NOMO-1 treated with dmso at 0.1 percent for 144 hours (cell line): ENCODE data around the gene IL1RN.
A peak's percentile ranks its signal among the peaks of the same experiment; 100 is the strongest.

ENCODE experiments used
- DNase-seq: peaks from one replicate; lab custom pipeline; 2025; ENCODE audit not compliant: unreplicated experiment; lab: John Stamatoyannopoulos, UW

Gene IL1RN

GRCh38 chr2:113156278-113157117 is 29.1 kb downstream of the IL1RN start:
- no peak for DNase-seq

DNA sequence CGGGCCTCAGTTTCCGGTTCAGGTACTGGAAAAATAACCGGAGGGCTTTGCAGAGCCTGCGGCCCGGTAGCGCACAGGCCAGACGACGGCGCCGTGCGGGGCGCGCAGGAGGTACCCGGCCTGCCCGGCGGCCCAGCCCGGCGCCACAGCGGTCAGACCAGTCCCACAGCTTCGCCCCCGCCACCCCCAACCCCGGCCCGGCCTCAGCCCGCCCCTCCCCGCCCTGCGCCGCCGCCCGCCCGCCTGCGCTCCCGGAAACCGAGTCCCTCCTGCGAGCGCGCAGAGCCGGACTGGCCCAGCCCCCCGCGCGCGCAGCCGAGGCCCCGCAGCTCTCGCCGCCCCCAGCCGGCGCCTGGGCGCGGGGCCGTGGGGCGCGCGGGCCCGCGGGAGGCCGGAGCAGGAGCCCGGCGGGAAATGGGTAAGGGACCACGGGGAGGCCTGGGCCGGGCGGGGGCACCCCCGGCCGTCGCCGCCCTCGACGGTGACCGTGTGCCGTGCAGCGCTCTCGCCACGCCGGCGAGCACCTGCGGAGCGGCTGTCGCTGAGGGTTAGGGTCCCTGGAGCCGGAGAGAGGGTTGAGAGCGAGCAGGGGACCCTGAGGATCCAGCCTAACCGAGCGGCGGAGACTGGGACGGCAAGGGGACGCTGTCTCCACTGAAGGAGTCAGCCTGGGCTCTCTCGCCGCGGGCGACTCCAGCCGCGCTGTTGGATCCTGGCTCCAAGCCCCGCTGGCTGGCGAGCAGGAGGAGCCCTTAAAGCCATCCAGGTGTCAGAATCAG is 29.9 kb downstream of the IL1RN start:
- peak; percentile 23 for DNase-seq

- DNase-seq, result no peak
Observed at GRCh38 chr2:113157897-113158753, 30.7 kb downstream of the IL1RN start.

DNA sequence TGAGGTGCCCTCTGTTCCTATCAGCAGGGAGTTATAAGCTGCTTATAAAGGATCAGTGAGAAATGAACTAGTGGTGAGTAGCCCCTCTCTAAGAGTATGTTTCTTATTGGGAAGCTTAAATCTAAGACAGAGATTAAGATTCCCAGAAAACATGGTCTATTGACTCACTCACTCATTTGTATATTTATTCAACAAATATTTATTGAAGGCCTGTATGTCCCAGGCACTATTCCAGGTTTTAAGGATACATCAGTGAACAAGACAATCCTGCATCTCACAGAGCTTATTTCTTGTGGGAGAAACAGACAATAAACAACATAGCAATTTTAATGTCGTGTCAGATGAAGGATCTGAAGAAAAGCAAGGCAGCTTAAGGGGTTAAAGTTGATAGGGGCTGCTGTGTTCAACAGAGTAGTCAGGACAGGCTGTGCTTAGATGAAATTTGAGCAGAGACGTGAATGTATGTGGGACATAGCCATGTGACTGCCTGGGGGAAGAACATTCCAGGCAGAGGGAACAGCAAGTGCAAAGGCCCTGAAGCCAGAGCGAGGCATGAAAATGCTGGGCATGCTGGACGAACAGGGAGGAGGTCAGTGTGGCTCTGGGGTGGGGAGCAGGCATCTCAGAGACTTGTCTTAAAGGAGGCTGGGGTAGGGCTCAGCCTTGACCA is 31.6 kb downstream of the IL1RN start:
- no peak for DNase-seq

DNA sequence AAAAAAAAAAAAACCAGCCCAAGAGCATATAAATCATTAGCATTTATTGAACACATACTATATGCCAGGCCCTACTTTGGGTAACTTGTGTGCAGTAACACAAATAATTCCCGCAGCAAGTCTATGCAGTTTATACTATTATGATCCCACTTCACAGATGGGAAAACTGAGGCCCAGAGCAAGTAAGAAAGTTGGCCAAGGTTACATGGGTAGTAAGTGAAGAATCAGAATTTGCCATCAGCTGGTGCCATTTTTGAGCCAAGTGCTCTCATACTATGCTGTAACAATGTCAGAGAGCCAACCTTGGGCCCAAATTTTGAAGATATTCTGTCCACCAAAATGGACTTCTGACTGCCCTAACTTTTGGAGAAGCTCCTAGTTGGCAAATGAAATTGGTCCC is 32.9 kb downstream of the IL1RN start:
- DNase-seq, result no peak

GRCh38 chr2:113160962-113161361 is 33.6 kb downstream of the IL1RN start:
- no peak for DNase-seq

DNA sequence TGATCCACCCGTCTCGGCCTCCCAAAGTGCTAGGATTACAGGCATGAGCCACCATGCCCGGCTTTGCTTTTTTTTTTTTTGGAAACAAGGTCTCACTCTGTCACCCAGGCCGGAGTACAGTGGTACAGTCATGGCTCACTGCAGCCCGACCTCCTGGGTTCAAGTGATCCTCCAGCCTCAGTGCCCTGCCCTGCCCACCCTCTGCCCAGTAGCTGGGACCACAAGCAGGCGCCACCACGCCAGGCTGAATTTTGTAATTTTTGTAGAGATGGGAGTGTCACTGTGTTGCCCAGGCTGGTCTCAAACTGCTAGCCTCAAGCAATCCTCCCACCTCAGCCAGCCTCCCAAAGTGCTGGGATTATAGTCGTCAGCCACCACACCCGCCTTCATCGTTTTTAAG is 34.8 kb downstream of the IL1RN start:
- no peak for DNase-seq

DNA sequence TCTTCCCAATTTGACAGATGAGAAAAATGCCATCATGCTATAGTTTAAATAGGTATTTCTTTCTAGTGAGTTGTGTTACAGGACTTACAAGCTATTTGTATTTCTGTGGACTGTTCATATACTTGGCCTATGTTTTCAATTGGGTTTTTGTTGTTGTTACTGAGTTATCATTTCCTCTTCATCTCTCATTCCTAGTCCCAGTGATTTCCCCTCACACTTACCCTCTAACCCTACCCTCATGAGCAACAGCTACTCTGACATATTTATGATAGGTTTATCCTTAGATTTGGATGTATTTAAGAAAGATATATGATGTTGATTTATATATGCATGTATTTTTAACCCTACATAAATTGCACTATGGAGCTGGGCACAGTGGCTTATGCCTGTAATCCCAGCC is 35.5 kb downstream of the IL1RN start:
- no peak for DNase-seq

GRCh38 chr2:113164215-113164929 is 37.0 kb downstream of the IL1RN start:
- DNase-seq, result no peak

GRCh38 chr2:113164930-113165585 is 37.7 kb downstream of the IL1RN start:
- DNase-seq, result no peak

DNA sequence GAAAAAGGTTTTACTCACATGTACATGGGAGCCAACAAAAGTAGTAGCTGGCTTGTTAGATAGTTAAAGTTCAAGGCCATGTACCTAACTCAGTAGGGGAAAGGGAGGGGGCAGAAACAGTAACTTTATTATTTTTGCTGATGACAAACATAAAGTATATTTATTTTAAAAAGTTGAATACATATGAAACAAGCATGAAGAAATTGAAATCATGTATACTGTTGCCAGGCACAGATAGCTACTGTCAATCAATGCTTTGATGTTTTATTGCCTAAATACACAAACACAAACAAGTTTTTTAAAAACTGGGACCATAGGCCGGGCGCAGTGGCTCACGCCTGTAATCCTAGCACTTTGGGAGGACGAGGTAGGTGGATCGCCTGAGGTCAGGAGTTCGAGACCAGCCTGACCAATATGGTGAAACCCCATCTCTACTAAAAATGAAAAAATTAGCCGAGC is 38.8 kb downstream of the IL1RN start:
- no peak for DNase-seq

DNA sequence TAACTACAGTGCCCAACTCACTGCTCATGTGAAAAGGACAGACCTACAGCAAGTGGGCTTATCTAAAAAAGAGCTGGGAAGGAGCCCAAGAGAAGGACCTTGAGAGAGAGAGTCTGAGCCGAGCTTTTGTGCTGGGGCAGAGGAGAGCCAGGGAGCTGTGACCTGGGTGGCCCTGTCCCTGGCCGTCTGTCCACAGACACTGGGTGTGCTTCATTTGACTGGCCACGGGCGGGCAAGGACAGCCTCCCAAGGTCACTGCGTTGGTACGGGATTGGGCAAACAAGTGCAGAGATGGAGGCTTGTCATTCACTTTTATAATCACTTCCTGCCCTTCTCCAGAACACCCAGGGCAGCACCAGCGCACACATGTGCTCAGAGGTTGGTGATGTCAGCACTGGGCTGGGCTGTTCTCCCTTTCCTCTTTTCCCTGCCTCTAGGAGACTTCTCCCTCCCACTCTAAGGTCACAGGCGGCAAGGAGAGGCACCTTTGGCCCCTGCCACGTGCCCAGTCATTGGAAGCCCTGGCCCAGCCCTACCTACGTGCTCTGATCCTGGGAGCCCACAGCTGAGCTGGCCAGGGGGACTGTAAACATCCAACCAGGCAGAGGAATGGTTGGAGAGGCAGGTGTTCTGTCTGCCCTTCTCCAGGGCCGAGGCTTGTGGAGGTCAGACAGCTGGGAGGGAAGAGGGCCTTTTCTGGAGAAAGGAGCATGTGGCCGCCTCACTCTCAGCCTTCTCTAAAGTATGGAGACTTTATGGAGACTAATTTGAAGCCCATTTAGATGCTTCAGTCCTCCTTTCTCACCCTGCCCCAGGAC is 39.9 kb downstream of the IL1RN start:
- DNase-seq, result no peak

DNA sequence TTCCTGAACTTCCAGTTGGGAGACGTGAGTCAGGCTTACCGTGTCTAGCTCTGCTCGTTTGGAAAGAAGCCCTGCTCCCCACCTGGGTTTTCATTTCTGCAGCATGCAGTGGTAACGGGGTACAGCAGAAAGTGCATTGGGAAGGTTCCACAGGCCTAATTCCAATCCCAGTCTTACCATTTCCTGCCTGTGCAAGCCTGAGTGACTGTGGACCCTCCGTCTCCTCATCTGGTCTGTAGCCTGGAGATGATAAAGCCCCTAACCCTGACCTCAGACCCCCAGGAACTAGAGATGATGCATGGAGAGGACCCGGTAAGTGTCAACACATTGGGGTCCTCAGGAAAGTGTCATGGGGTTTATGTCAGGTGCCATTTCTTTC is 40.6 kb downstream of the IL1RN start:
- no peak for DNase-seq

DNA sequence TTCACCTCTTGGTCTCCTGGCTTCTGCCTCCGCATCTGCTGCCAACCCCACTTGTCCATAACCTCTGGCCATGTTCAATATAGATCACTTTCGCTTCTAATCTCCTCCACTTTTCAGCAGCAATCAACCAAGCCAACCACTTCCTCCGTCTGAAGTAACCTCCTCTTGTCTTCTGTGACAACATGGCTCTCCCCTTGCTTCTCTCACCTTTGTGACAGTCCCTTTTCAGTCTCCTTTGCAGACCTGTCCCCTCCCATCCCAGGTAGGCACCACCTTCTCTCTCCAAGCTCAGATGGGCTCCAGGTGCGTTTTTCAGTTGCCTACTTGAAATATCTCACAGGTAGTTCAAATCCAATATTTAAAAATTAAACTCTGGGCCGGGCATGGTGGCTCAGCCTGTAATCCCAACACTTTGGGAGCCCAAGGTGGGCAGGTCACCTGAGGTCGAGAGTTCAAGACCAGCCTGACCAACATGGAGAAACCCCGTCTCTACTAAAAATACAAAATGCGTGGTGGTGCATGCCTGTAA is 41.7 kb downstream of the IL1RN start:
- DNase-seq, result no peak

DNA sequence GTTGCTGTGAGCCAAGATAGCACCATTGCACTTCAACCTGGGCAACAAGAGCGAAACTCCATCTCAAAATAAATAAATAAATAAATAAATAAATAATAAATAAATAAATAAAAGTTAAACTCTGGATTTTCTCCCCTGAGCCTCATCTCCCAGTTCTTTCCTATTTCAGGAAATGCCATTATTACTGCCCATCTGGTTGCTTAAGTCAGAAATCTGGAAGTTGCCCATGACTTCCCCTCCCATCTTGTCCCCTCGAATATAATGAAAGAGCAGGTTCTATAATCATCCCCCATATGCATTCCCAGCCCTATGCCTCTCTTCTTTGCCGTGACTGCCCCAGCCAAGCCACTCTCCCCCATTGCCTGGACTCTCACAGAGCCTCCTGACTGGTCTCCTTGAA is 42.2 kb downstream of the IL1RN start:
- no peak for DNase-seq

DNA sequence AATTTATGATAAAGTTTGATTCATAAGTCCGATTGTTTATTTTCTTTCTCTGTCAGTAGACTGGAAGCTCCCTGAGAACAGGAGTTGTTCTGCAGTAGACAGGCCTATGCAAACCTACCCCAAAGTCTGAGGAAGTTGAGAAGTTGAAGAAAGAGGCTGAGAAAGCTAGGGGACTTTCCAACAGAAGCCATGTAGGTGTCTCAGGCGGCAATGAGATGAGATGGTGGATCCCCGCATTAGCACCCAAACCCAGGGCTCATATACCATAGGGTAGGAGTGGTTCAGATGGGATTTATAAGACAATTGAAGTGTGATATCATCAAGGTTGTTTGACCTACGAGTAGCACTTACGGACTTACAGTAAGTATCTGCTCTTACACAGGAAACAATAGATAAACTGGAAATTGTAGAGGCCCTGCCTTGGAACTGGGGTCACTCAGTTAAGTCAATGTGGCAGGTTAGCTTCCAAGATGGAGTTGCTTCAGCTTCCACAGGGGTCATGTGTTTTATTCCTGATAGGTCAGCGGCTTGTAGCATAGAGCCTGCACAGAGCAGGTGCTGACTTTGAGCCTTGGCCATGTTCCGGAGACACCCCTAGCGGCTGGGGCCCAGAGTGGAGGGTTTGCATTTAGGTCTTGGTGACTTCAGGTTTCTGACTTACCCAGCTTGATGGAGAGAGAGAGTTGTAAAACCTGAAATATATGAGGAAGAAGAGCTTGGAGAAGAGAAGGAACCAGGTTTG is 44.1 kb downstream of the IL1RN start:
- DNase-seq, result no peak

DNA sequence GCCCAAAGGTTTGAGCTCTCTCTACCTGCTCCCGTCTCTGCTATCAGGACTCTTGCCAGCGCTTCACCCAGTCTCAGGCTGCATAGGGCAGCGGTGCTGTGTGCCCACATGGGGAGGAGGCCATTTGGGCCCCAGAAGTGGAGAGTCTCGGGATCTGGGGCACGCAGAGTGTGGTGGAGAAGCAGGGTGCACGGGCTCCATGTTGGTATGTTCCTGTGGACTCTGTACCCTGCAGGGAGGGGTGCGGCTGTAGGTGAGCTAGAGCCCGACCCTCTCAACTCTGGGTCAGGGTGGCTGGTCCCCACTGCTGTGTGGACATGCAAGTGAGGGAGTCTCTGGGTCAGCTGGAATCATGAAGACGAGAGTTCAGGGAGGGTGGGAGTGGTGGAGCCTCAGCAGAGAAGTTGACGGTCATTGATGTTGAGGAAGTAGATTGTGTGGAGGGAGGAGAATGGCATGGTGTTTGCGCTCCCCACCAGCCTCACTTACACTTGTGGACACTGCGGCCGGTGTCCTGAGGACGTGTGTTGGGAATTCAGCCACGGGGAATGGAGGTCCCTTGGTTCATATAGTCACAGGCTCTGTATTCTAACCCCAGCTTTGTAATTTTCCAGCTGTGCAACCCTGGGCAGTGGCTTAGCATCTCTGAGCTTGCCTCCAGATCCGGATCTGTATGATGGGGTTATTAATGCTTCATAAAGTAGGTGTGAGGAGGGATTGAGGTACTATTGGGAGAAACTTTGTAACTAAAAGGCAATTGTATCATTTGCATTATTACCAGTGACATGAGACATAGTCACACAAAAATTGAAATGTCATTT is 45.5 kb downstream of the IL1RN start:
- DNase-seq, result no peak
